Mesothelial cell of epicardium (in vitro differentiated cells): ENCODE results near the gene ASB18. TPM values are rescaled to one million over a fixed set of nuclear protein-coding genes. Genes with fewer than 3 reads are reported as not detected.

Source experiments
- DNase-seq, 2 experiments: peaks; one replicate each; pipeline ENCODE4 v3.0.0; 2021; ENCODE audit warnings: low spot score in 2 of 2; ENCODE audit not compliant: unreplicated experiment in 2 of 2
- H3K27ac Mint-ChIP-seq: 2 replicates; pipeline ENCODE4 v1.8.0; 2021; ENCODE audit warnings: mixed read lengths
- H3K27me3 Mint-ChIP-seq: 2 replicates; pipeline ENCODE4 v1.8.0; 2021; ENCODE audit warnings: low read depth, mixed read lengths
- H3K36me3 Mint-ChIP-seq: 2 replicates; pipeline ENCODE4 v1.8.0; 2021; ENCODE audit warnings: mixed read lengths
- H3K4me1 Mint-ChIP-seq: 2 replicates; pipeline ENCODE4 v1.8.0; 2021; ENCODE audit warnings: mixed read lengths
- H3K4me3 Mint-ChIP-seq: 2 replicates; pipeline ENCODE4 v1.8.0; 2021; ENCODE audit warnings: mild to moderate bottlenecking, moderate library complexity, mixed read lengths
- H3K9me3 Mint-ChIP-seq: 2 replicates; pipeline ENCODE4 v1.8.0; 2021; ENCODE audit warnings: mixed read lengths
- CTCF ChIP-seq: fragments of 200-600 bp; sonication (generic); IDR thresholded peaks from one replicate; pipeline ENCODE4 v1.5.0; 2021; ENCODE audit warnings: antibody characterized with exemption; ENCODE audit not compliant: unreplicated experiment
- total RNA-seq: library from RNA; stranded (reverse); gene quantifications from 3 replicates; pipeline ENCODE4 v1.2.1, GENCODE V29; 2021

ASB18 gene
- total RNA-seq, 1 donor from 2014 or later = not detected

- Mint-ChIP-seq H3K36me3 (peaks cover 4% of the 10 kb centered on the region), H3K9me3 (peaks cover 14% of the 10 kb centered on the region), H3K4me1 (peaks cover 22% of the 10 kb centered on the region), H3K4me3 (peak overlapping the region; percentile 67), H3K27me3 (peaks cover 72% of the 10 kb centered on the region), H3K27ac (no peak overlapping the region)
- no peak for DNase-seq
- TF ChIP-seq CTCF = no peak
Observed at GRCh38 chr2:236236559-236237452, 27.4 kb downstream of the ASB18 start.

- Mint-ChIP-seq H3K4me3 (no peak overlapping the region), H3K9me3 (peaks cover 54% of the 10 kb centered on the region)
- no peak for DNase-seq
Observed at GRCh38 chr2:236229186-236229585, 35.0 kb downstream of the ASB18 start.

GRCh38 chr2:236223675-236224074 lies 40.5 kb downstream of the ASB18 start:
- no peak for TF ChIP-seq CTCF
- H3K27ac Mint-ChIP-seq = no peak overlapping the region
- no peak for DNase-seq
- H3K9me3 Mint-ChIP-seq = peaks cover 24% of the 10 kb centered on the region
- H3K4me1 Mint-ChIP-seq = no peaks in the 10 kb centered on the region
- H3K27me3 Mint-ChIP-seq = peaks cover 6% of the 10 kb centered on the region
- H3K36me3 Mint-ChIP-seq = no peaks in the 10 kb centered on the region
- H3K4me3 Mint-ChIP-seq = no peak overlapping the region

More at GRCh38 chr2:236229186-236229585, 35.0 kb downstream of the ASB18 start:
- TF ChIP-seq CTCF = no peak
- H3K27ac Mint-ChIP-seq = no peak overlapping the region
- peaks cover 11% of the 10 kb centered on the region for H3K27me3 Mint-ChIP-seq
- peaks cover 2% of the 10 kb centered on the region for H3K36me3 Mint-ChIP-seq
- H3K4me1 Mint-ChIP-seq = no peaks in the 10 kb centered on the region

DNA sequence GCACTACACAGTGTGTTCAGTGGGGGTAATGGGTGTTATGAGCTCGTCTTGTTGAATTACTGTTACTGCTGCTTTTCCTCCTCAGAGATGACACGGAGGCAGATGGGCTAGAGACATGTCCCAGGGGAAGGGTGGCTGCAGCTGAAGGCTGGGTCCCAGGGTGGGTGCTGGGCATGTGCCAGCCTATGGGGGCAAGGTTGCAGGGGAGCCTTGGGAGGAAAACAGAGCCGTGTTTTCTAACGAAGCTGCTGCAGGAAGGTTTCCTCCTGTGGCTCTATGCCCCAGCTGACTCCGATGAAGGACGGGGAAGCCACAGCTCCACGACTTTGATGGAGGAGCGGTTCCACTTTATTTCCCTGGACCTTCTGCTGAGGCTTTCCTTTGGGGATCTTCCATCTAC lies 42.4 kb downstream of the ASB18 start:
- H3K4me1 Mint-ChIP-seq = no peaks in the 10 kb centered on the region
- peaks cover 14% of the 10 kb centered on the region for H3K27me3 Mint-ChIP-seq
- peaks cover 16% of the 10 kb centered on the region for H3K9me3 Mint-ChIP-seq
- H3K36me3 Mint-ChIP-seq = no peaks in the 10 kb centered on the region
- no peak for DNase-seq
- TF ChIP-seq CTCF = no peak
- H3K27ac Mint-ChIP-seq = no peak overlapping the region
- no peak overlapping the region for H3K4me3 Mint-ChIP-seq

DNA sequence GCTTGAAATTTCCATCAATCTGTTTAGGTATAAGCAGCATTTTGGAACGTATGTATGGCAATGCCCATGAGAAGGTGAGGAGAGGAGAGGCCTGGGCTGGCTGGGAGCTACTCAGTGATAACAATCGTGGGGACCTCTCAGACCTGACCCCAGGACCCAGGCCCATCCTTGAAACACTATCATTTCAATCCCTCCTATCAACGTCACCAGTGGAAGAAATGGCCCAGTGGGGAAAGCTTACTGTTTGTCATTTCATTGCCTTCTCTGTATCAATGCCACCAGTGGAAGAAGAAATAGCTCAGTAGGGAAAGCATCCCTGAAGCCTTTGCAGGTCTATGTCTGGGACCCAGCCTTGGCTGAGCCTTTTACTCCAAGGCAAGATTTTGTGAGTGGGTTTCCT lies 44.8 kb downstream of the ASB18 start:
- H3K27me3 Mint-ChIP-seq = peaks cover 23% of the 10 kb centered on the region
- no peak for TF ChIP-seq CTCF
- peak in 1 of 2 experiments; percentile 5 for DNase-seq

More for the DNA sequence above, 44.8 kb downstream of the ASB18 start:
- Mint-ChIP-seq H3K27ac (no peak overlapping the region), H3K4me1 (no peaks in the 10 kb centered on the region), H3K9me3 (peaks cover 8% of the 10 kb centered on the region), H3K36me3 (no peaks in the 10 kb centered on the region), H3K4me3 (no peak overlapping the region)
